Measurements from ENCODE around the gene VRK3.

The VRK3 gene

GRCh38 chr19:49939721-49940481, 85.3 kb downstream of the VRK3 start:
- Mint-ChIP-seq H3K9me3 (no peaks in the 10 kb centered on the region), H3K27me3 (ENCODE audit: low read depth, poor library complexity) (peaks cover 27% of the 10 kb centered on the region), H3K4me1 (peaks cover 17% of the 10 kb centered on the region), H3K36me3 (ENCODE audit: low read depth) (no peaks in the 10 kb centered on the region), H3K4me3 (no peak overlapping the region), H3K27ac (no peak overlapping the region)
- TF ChIP-seq, protein P1, sequence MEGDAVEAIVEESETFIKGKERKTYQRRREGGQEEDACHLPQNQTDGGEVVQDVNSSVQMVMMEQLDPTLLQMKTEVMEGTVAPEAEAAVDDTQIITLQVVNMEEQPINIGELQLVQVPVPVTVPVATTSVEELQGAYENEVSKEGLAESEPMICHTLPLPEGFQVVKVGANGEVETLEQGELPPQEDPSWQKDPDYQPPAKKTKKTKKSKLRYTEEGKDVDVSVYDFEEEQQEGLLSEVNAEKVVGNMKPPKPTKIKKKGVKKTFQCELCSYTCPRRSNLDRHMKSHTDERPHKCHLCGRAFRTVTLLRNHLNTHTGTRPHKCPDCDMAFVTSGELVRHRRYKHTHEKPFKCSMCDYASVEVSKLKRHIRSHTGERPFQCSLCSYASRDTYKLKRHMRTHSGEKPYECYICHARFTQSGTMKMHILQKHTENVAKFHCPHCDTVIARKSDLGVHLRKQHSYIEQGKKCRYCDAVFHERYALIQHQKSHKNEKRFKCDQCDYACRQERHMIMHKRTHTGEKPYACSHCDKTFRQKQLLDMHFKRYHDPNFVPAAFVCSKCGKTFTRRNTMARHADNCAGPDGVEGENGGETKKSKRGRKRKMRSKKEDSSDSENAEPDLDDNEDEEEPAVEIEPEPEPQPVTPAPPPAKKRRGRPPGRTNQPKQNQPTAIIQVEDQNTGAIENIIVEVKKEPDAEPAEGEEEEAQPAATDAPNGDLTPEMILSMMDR (IDR thresholded peaks at IDR 0.05) = no peak
- DNase-seq = no peak

DNA sequence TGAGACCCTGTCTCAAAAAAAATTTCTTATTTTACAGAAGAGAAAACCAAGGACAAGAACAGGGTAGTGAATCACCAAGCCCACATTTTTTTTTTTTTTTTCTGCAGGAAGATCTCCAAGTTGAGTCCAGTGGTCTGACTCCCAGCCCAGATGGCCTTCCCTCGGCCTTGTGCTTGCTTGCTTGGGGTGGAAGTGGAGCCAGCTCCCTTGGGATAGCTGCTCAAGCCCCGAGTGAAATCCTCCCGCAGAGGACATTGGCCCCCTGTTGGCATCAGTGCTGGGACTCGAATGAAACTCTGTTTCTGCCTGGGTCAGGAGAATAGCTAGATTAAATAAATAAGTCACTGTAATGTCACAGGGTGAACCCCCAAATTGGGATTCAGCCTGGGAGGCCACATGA, 86.5 kb downstream of the VRK3 start:
- Mint-ChIP-seq H3K9me3 (no peaks in the 10 kb centered on the region), H3K27me3 (ENCODE audit: low read depth, poor library complexity) (peaks cover 27% of the 10 kb centered on the region), H3K36me3 (ENCODE audit: low read depth) (peaks cover 2% of the 10 kb centered on the region), H3K4me1 (peaks cover 17% of the 10 kb centered on the region), H3K27ac (no peak overlapping the region), H3K4me3 (no peak overlapping the region)
- TF ChIP-seq, protein P1 (IDR thresholded peaks at IDR 0.05) = no peak
- no peak for DNase-seq

DNA sequence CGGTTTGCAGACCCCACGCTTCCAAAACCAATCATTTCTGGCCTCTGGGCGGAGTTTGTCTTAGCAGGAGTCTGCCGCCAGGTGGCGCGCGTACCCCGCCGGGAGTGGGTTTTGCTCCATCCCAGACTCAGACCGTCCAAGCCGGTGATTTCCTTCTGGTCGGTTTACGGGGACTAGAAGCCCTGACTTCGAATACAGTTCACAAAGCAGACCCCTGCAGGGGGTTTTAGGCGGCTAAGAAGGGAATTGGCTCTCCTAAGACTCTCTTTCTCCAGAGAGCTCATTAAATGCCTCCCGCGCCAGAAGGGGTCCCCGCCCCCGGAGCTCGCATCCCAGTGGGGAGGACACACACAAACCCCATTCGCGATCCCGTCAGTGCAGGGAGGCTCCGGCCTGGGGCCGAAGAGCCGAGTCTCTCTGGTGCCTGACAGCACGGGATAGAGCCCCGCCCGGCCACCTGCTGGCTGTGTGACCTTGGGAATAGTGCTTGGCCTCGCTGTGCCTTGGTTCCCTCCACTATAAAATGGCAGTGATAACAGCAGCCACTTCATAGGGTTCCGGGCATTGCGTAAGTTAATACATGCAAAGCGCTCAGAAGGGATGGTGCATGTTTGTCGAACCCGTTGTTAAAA, 87.3 kb downstream of the VRK3 start:
- H3K27ac Mint-ChIP-seq = no peak overlapping the region
- H3K4me1 Mint-ChIP-seq = peaks cover 17% of the 10 kb centered on the region
- H3K36me3 Mint-ChIP-seq (ENCODE audit: low read depth) = peaks cover 9% of the 10 kb centered on the region
- H3K27me3 Mint-ChIP-seq (ENCODE audit: low read depth, poor library complexity) = peaks cover 21% of the 10 kb centered on the region
- no peaks in the 10 kb centered on the region for H3K9me3 Mint-ChIP-seq
- peak; percentile 93 for DNase-seq
- H3K4me3 Mint-ChIP-seq = no peak overlapping the region
- TF ChIP-seq, protein P1 (IDR thresholded peaks at IDR 0.05) = peak; percentile 96

DNA sequence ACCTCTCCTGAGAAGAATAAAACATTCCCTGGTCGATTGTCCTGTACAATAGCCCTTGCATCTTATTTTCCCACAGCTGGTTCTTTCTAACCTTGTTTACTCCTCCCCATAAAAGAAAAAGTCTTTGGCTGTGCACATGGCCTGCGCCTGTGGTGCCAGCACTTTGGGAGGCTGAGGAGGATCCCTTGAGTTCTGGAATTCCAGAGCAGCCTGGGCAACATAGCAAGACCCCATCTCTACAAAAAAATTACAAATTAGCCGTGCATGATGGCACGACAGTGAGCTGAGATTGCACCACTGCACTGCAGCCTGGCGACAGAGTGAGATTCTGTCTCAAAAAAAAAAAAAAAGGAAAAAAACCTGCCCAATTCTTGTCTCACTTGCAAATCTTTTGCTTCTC, 88.6 kb downstream of the VRK3 start:
- Mint-ChIP-seq H3K9me3 (no peaks in the 10 kb centered on the region), H3K27ac (no peak overlapping the region), H3K4me1 (peaks cover 18% of the 10 kb centered on the region), H3K4me3 (no peak overlapping the region), H3K36me3 (ENCODE audit: low read depth) (peaks cover 16% of the 10 kb centered on the region), H3K27me3 (ENCODE audit: low read depth, poor library complexity) (peaks cover 21% of the 10 kb centered on the region)
- DNase-seq = no peak
- TF ChIP-seq, protein P1 (IDR thresholded peaks at IDR 0.05) = no peak

DNA sequence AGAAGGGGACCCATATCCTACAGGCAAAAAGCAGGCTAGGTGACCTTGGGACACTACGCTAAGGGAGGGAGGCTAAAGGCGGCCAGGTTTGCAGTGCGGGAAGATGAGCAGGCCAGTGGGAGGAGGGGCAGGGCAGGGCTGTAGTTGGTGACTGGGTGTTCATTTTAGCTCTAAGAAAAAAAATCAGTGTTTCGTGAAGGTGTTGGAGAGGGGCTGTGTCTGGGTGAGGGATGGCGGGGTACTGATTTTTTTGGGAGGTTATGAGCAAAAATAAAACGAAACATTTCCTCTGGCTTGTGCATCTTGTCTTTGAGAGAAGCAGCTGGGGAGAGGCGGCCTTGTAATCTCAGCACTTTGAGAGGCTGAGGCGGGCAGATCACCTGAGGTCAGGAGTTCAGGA, 91.5 kb downstream of the VRK3 start:
- no peak overlapping the region for H3K4me3 Mint-ChIP-seq
- TF ChIP-seq, protein P1 (IDR thresholded peaks at IDR 0.05) = no peak
- peaks cover 3% of the 10 kb centered on the region for H3K9me3 Mint-ChIP-seq

More for the DNA sequence above, 91.5 kb downstream of the VRK3 start:
- peaks cover 15% of the 10 kb centered on the region for H3K4me1 Mint-ChIP-seq
- peaks cover 32% of the 10 kb centered on the region for H3K36me3 Mint-ChIP-seq (ENCODE audit: low read depth)
- H3K27ac Mint-ChIP-seq = peak overlapping the region; percentile 77
- no peak for DNase-seq
- peaks cover 26% of the 10 kb centered on the region for H3K27me3 Mint-ChIP-seq (ENCODE audit: low read depth, poor library complexity)
